Keratinocyte (primary cell): ENCODE data around the gene MID1. TPM values are rescaled to one million over a fixed set of nuclear protein-coding genes. Genes with fewer than 3 reads are reported as not detected.

Experiments
- DNase-seq: peaks from one replicate; pipeline ENCODE4 v3.0.0-alpha.2; 2011; ENCODE audit warnings: low read depth, missing footprints, low spot score
- FAIRE-seq: peaks from 2 replicates; lab custom pipeline; 2011; peaks lifted over from hg19 to GRCh38; lab: Jason Lieb, UNC
- H2AFZ ChIP-seq: 2 replicates; pipeline ENCODE4 v1.6.0; 2012; ENCODE audit warnings: low read length, control low read depth, inconsistent platforms; ENCODE audit not compliant: control insufficient read depth
- H3K27ac ChIP-seq: 2 replicates; pipeline ENCODE4 v1.5.1; 2011; ENCODE audit warnings: low read length; ENCODE audit not compliant: control insufficient read depth, insufficient read depth
- H3K27me3 ChIP-seq: 3 replicates; pipeline ENCODE4 v1.6.0; 2011; ENCODE audit warnings: low read length; ENCODE audit not compliant: control insufficient read depth, insufficient read depth; ENCODE audit errors: extremely low read depth
- H3K36me3 ChIP-seq, 2 experiments: 2 replicates in 1 of 2; 3 replicates in 1 of 2; pipeline ENCODE4 v1.5.1; 2011; ENCODE audit warnings: low read length in 2 of 2, mild to moderate bottlenecking in 1 of 2; ENCODE audit not compliant: control insufficient read depth in 2 of 2, insufficient read depth in 2 of 2; ENCODE audit errors: extremely low read depth in 1 of 2
- H3K4me1 ChIP-seq: 3 replicates; pipeline ENCODE4 v1.5.1; 2011; ENCODE audit warnings: low read length; ENCODE audit not compliant: control insufficient read depth, insufficient read depth; ENCODE audit errors: extremely low read depth
- H3K4me2 ChIP-seq: 3 replicates; pipeline ENCODE4 v1.6.0; 2011; ENCODE audit warnings: low read depth, low read length; ENCODE audit not compliant: control insufficient read depth, insufficient read depth; ENCODE audit errors: extremely low read depth
- H3K4me3 ChIP-seq, 3 experiments: fragments of 200-600 bp in 1 of 3; sonication (generic) in 1 of 3; 2 replicates in 2 of 3; 3 replicates in 1 of 3; pipeline ENCODE4 v1.5.1; 2011 to 2016; ENCODE audit warnings: low read length in 3 of 3, mild to moderate bottlenecking in 3 of 3, control low read depth in 2 of 3, inconsistent platforms in 1 of 3, low read depth in 1 of 3, mixed read lengths in 1 of 3, mixed run types in 1 of 3, moderate library complexity in 1 of 3; ENCODE audit not compliant: control insufficient read depth in 2 of 3, insufficient read depth in 2 of 3; ENCODE audit errors: extremely low read depth in 1 of 3
- H3K79me2 ChIP-seq: 2 replicates; pipeline ENCODE4 v1.6.0; 2012; ENCODE audit warnings: low read length; ENCODE audit not compliant: control insufficient read depth, insufficient read depth
- H3K9ac ChIP-seq: 3 replicates; pipeline ENCODE4 v1.6.0; 2011; ENCODE audit warnings: low read length; ENCODE audit not compliant: control insufficient read depth, insufficient read depth; ENCODE audit errors: extremely low read depth
- H3K9me1 ChIP-seq: 3 replicates; pipeline ENCODE4 v1.6.0; 2011; ENCODE audit warnings: low read length; ENCODE audit not compliant: control insufficient read depth, insufficient read depth; ENCODE audit errors: extremely low read depth
- H3K9me3 ChIP-seq: 2 replicates; pipeline ENCODE4 v1.5.1; 2012; ENCODE audit warnings: low read depth, low read length; ENCODE audit not compliant: control insufficient read depth
- H4K20me1 ChIP-seq: 3 replicates; pipeline ENCODE4 v1.6.0; 2011; ENCODE audit warnings: low read length; ENCODE audit not compliant: control insufficient read depth, insufficient read depth; ENCODE audit errors: extremely low read depth
- EZH2 ChIP-seq: IDR thresholded peaks from one replicate; pipeline ENCODE4 v1.6.1; 2012; ENCODE audit warnings: inconsistent platforms, mild to moderate bottlenecking, low read length, moderate library complexity
- dilution Hi-C: fragments of 300-500 bp; cut with MboI; formaldehyde crosslinking; loops from one replicate; pipeline ENCODE4 v1.7.0; 2020; ENCODE audit warnings: low sequenced_read_pairs; ENCODE audit not compliant: extremely low pct_ligation_motif_present
- polyA plus RNA-seq, 5 experiments: library from polyadenylated mRNA; depleted of rRNA in 3 of 5; stranded (reverse) in 3 of 5; stranded (forward) in 1 of 5; unstranded in 1 of 5; fragments of >200 nt; gene quantifications; 1 replicate in 1 of 5; 2 replicates in 3 of 5; 3 replicates in 1 of 5; pipeline versions ENCODE4 v1.2.1 to v1.2.3, GENCODE V29; 2011 to 2012; ENCODE audit warnings: missing spikeins in 2 of 5, low read depth in 1 of 5, low replicate concordance in 1 of 5
- TF ChIP-seq, protein P1 (sequence below), 3 experiments: IDR thresholded peaks in 1 of 3; conservative IDR thresholded peaks in 1 of 3; optimal IDR thresholded peaks in 1 of 3; 2 replicates in 2 of 3; 3 replicates in 1 of 3; pipeline versions ENCODE3 to v1.5.1; 2011; ENCODE audit warnings: low read length in 3 of 3, mild to moderate bottlenecking in 3 of 3, moderate library complexity in 2 of 3, control low read depth in 1 of 3, inconsistent platforms in 1 of 3; ENCODE audit not compliant: insufficient read depth in 2 of 3; ENCODE audit errors: extremely low read depth in 1 of 3

MID1 gene
- polyA plus RNA-seq, 1 donor (not counting 4 experiments of a cell fraction or from before 2014, with no cell fraction given) = 9.2 TPM

- Histone ChIP-seq H2AFZ (no peak overlapping the region), H3K36me3 (peaks cover 0 to 1% of the 10 kb centered on the region in 2 experiments), H3K27me3 (no peaks in the 10 kb centered on the region), H3K27ac (no peak overlapping the region), H3K79me2 (no peaks in the 10 kb centered on the region), H3K9me1 (no peaks in the 10 kb centered on the region), H3K4me1 (no peaks in the 10 kb centered on the region), H4K20me1 (no peaks in the 10 kb centered on the region), H3K4me3 (no peak overlapping the region), H3K9me3 (no peaks in the 10 kb centered on the region), H3K4me2 (no peak overlapping the region), H3K9ac (no peak overlapping the region)
- dilution Hi-C loops = no loop called here
- DNase-seq (no peak), FAIRE-seq (no peak)
- TF ChIP-seq EZH2 = no peak
- TF ChIP-seq, protein P1, sequence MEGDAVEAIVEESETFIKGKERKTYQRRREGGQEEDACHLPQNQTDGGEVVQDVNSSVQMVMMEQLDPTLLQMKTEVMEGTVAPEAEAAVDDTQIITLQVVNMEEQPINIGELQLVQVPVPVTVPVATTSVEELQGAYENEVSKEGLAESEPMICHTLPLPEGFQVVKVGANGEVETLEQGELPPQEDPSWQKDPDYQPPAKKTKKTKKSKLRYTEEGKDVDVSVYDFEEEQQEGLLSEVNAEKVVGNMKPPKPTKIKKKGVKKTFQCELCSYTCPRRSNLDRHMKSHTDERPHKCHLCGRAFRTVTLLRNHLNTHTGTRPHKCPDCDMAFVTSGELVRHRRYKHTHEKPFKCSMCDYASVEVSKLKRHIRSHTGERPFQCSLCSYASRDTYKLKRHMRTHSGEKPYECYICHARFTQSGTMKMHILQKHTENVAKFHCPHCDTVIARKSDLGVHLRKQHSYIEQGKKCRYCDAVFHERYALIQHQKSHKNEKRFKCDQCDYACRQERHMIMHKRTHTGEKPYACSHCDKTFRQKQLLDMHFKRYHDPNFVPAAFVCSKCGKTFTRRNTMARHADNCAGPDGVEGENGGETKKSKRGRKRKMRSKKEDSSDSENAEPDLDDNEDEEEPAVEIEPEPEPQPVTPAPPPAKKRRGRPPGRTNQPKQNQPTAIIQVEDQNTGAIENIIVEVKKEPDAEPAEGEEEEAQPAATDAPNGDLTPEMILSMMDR (optimal IDR thresholded peaks at IDR 0.05 in 1 of 3, IDR thresholded peaks at IDR 0.05 in 1 of 3, conservative IDR thresholded peaks at IDR 0.05 in 1 of 3; ENCODE audit: extremely low read depth in 1 of 3, insufficient read depth in 2 of 3, low read length in 3 of 3) = no peak
Observed at GRCh38 chrX:10519761-10520160, 100.6 kb downstream of the MID1 start.

DNA sequence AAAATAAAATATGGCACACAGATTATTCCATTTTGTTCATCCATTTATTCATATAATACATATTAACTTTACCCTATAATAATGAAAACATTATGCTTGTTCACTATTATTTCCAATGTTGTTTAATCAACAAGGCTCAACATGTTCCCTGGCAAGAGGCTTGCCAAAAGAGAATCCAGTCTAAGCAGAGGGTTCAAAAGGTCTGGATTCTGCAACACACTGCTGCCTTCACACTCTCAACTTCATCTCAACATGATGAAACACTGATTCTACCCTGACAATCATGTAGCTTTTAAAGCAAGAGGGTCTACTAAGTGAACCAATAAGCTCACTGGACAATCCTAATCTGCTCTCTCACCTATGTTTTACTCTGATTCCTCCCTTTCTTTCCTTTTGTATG is 101.1 kb downstream of the MID1 start:
- Histone ChIP-seq H3K4me2 (no peak overlapping the region), H3K79me2 (no peaks in the 10 kb centered on the region), H4K20me1 (no peaks in the 10 kb centered on the region), H3K9me1 (no peaks in the 10 kb centered on the region), H3K27ac (no peak overlapping the region), H3K9ac (no peak overlapping the region), H3K27me3 (no peaks in the 10 kb centered on the region), H3K4me3 (no peak overlapping the region), H3K4me1 (no peaks in the 10 kb centered on the region), H2AFZ (no peak overlapping the region), H3K9me3 (no peaks in the 10 kb centered on the region), H3K36me3 (peaks cover 0 to 1% of the 10 kb centered on the region in 2 experiments)
- no peak for DNase-seq
- dilution Hi-C loops = no loop called here
- no peak for FAIRE-seq
- TF ChIP-seq EZH2 = no peak
- TF ChIP-seq, protein P1 (optimal IDR thresholded peaks at IDR 0.05 in 1 of 3, IDR thresholded peaks at IDR 0.05 in 1 of 3, conservative IDR thresholded peaks at IDR 0.05 in 1 of 3; ENCODE audit: extremely low read depth in 1 of 3, insufficient read depth in 2 of 3, low read length in 3 of 3) = no peak
